ENCODE results near the gene CEP164. TPM values are rescaled to one million over a fixed set of nuclear protein-coding genes. Genes with fewer than 3 reads are reported as not detected.

The CEP164 gene
- polyA plus RNA-seq, 1 of the 3 experiments (the other 2 are of a cell fraction), result 27.7 TPM

DNA sequence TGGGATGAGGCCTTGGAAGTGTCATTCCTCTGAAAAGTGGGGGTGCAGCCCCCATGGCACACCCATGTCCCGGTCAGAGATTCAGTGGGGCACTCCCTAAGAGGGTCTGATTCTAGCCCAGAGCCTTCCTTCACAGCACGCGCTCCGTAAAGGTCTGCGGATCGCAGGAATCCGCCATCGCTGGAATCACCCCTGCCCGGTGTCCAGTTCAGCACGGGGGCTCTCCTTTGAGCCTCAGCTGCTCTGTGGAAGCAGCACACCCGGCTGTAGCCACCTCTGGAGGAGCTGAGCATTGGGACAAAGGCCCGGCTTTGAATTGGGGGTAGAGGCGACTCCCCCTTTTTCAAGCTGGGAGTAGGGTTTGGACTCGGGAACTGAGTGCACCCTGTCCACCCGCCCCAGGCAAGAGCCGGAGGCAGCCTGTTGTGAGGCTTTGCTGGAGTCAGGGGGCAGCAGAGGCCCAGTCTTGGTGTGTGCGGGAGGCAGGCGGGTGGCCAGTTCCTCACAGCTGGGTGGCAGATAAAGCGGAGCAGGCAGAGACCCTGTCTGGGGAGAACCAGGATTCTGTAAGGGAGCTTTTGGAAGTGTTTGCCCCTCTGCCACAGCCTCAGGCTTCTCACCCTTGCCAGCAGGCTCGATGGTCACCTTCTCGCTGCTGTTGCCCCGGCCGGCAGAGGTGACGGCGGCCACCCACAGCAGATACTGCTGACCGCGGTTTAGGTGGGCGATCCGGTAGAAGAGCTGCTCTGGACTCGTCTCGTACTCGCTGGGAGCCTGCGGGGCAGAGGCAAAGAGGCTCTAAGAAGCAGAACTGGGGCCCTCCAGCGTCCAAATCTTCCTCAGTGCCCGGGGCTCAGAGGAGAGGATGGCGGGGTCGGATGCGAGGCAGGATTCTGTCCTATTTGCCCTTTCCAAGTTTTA is 115.9 kb downstream of the CEP164 start:
- H3K9ac ChIP-seq, result no peak overlapping the region
- peak; percentile 92 for DNase-seq
- H3K9me3 ChIP-seq, result no peaks in the 10 kb centered on the region
- H4K20me1 ChIP-seq (ENCODE audit: insufficient read depth), result no peaks in the 10 kb centered on the region
- no peaks in the 10 kb centered on the region for H3F3A ChIP-seq (replicated peaks; ENCODE audit: insufficient read depth)
- 18% methylated on average over 17 of the region's 38 CpGs for WGBS (ENCODE audit: low lambda C conversion rate)
- no peaks in the 10 kb centered on the region for H3K9me2 ChIP-seq
- H3K79me2 ChIP-seq (ENCODE audit: insufficient read depth), result no peaks in the 10 kb centered on the region
- no peak overlapping the region for H2AFZ ChIP-seq (ENCODE audit: low read depth)
- H3K36me3 ChIP-seq (replicated peaks in 1 of 2; ENCODE audit: control insufficient read depth in 1 of 2, insufficient read depth in 2 of 2, low read length in 1 of 2), result no peaks in the 10 kb centered on the region
- peak overlapping the region in 1 of 2 experiments; percentile 99; a peak in 2 of 4 replicates for H3K27ac ChIP-seq (ENCODE audit: low read depth in 2 of 2, low read length in 1 of 2)
- peaks cover 0 to 29% of the 10 kb centered on the region in 2 experiments; a peak in 2 of 4 replicates for H3K4me1 ChIP-seq (ENCODE audit: control insufficient read depth in 1 of 2, insufficient read depth in 2 of 2, low read depth in 1 of 2, low read length in 1 of 2)
- ChIA-PET CTCF (interaction anchor here (0.6 to 9.8 kb wide), 98 partner anchors 11 to 610 kb away, joined by 3 to 239 read pairs (median 4); no protein-coding TSS in a partner anchor), POLR2A (interaction anchor here (0.7 to 2.7 kb wide), 9 partner anchors 14 to 374 kb away, joined by 3 to 28 read pairs (median 4); no protein-coding TSS in a partner anchor)
- H3K4me2 ChIP-seq, result peak overlapping the region; percentile 67
- H3K4me3 ChIP-seq (ENCODE audit: low read depth in 2 of 2, low read length in 1 of 2), result peak overlapping the region; percentile 8 to 9; a peak in 2 of 4 replicates
- peaks cover 22% of the 10 kb centered on the region; the same call in 1 of the 2 replicates for H3K27me3 ChIP-seq (ENCODE audit: insufficient read depth)
- TF ChIP-seq POLR2AphosphoS5 (IDR thresholded peaks at IDR 0.05; ENCODE audit: low read depth, low read length) (no peak), SIN3A (IDR thresholded peaks at IDR 0.05; ENCODE audit: borderline replicate concordance, low read depth, low read length) (no peak), MEF2A (IDR thresholded peaks at IDR 0.05; ENCODE audit: borderline replicate concordance, low read depth) (no peak), EZH2phosphoT487 (IDR thresholded peaks at IDR 0.05; ENCODE audit: borderline replicate concordance, low read depth) (no peak), EP300 (IDR thresholded peaks at IDR 0.05; ENCODE audit: borderline replicate concordance in 1 of 2, low read depth in 1 of 2, low read length in 1 of 2) (peak in 1 of 2 experiments; percentile 31; a peak in 1 of 4 replicates), RFX5 (IDR thresholded peaks at IDR 0.05; ENCODE audit: low read length) (no peak), FOSL2 (IDR thresholded peaks at IDR 0.05; ENCODE audit: borderline replicate concordance, low read depth) (no peak), NFIC (IDR thresholded peaks at IDR 0.05; ENCODE audit: borderline replicate concordance) (no peak), TEAD4 (IDR thresholded peaks at IDR 0.05; ENCODE audit: borderline replicate concordance, insufficient read depth) (no peak), JUND (IDR thresholded peaks at IDR 0.05) (no peak), GABPA (IDR thresholded peaks at IDR 0.05; ENCODE audit: low read depth) (no peak), RCOR1 (IDR thresholded peaks at IDR 0.05; ENCODE audit: low read length) (no peak; the same call in 1 of the 2 replicates), MAX (IDR thresholded peaks at IDR 0.05; ENCODE audit: low read depth) (no peak), GATA2 (CRISPR knock-in tag; IDR thresholded peaks at IDR 0.05) (peak; percentile 52; the same call in 1 of the 2 replicates), MXI1 (IDR thresholded peaks at IDR 0.05; ENCODE audit: low read depth, low read length) (no peak), SMC3 (IDR thresholded peaks at IDR 0.05; ENCODE audit: low read depth, low read length) (peak; percentile 88), RAD21 (IDR thresholded peaks at IDR 0.05; ENCODE audit: low read length) (peak; percentile 96), FOXJ3 (CRISPR knock-in tag; IDR thresholded peaks at IDR 0.05) (no peak), ELF1 (IDR thresholded peaks at IDR 0.05) (no peak), ZBTB33 (IDR thresholded peaks at IDR 0.05; ENCODE audit: borderline replicate concordance, low read depth) (no peak), CTCF (IDR thresholded peaks at IDR 0.05) (peak; percentile 65), YY1 (IDR thresholded peaks at IDR 0.05; ENCODE audit: low read depth) (no peak)
- TF ChIP-seq, protein P1, sequence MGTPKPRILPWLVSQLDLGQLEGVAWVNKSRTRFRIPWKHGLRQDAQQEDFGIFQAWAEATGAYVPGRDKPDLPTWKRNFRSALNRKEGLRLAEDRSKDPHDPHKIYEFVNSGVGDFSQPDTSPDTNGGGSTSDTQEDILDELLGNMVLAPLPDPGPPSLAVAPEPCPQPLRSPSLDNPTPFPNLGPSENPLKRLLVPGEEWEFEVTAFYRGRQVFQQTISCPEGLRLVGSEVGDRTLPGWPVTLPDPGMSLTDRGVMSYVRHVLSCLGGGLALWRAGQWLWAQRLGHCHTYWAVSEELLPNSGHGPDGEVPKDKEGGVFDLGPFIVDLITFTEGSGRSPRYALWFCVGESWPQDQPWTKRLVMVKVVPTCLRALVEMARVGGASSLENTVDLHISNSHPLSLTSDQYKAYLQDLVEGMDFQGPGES (IDR thresholded peaks at IDR 0.05; ENCODE audit: low read depth, low read length), result no peak
- TF ChIP-seq, protein P2, sequence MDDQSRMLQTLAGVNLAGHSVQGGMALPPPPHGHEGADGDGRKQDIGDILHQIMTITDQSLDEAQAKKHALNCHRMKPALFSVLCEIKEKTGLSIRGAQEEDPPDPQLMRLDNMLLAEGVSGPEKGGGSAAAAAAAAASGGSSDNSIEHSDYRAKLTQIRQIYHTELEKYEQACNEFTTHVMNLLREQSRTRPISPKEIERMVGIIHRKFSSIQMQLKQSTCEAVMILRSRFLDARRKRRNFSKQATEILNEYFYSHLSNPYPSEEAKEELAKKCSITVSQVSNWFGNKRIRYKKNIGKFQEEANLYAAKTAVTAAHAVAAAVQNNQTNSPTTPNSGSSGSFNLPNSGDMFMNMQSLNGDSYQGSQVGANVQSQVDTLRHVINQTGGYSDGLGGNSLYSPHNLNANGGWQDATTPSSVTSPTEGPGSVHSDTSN (IDR thresholded peaks at IDR 0.05), result no peak
